Panc1 (cell line): ENCODE results near the gene GPR89B. TPM values are rescaled to one million over a fixed set of nuclear protein-coding genes. Genes with fewer than 3 reads are reported as not detected.
"Not testable (repeated sequence)": the region's sequence is repeated elsewhere in the genome, so short reads cannot be mapped to it uniquely, and the experiment has no call there.

Experiments
- ATAC-seq: fragments of 200-7000 bp; cut with Tn5 transposase; 2 replicates; pipeline ENCODE4 v1.9.1; 2020; ENCODE audit warnings: mild to moderate bottlenecking, moderate library complexity
- BruUV-seq: library from RNA; stranded (reverse); fragments of 400-500 nt; replicated peaks from 2 replicates; lab custom pipeline; 2021; lab: Mats Ljungman, UMichigan
- CTCF ChIA-PET: fragments of 300-600 bp; sonication (Branson Sonifier 250); formaldehyde crosslinking; loops from one replicate; lab custom pipeline; 2022; ENCODE audit warnings: antibody characterized with exemption; lab: Charles Lee
- POLR2A ChIA-PET: fragments of 300-600 bp; sonication (Branson Sonifier 250); formaldehyde crosslinking; loops from one replicate; lab custom pipeline; 2022; ENCODE audit warnings: antibody characterized with exemption; lab: Charles Lee
- DNase-seq: peaks from one replicate; pipeline ENCODE4 v3.0.0-alpha.2; 2010; ENCODE audit warnings: low read depth, low spot score
- H3K27ac ChIP-seq: 2 replicates; pipeline ENCODE4 v1.5.1; 2011; ENCODE audit warnings: mild to moderate bottlenecking, low read length, inconsistent platforms
- H3K27me3 ChIP-seq: fragments of 200-500 bp; sonication (Bioruptor generic); 2 replicates; pipeline ENCODE4 v1.6.0; 2014; ENCODE audit warnings: low read length, inconsistent platforms; ENCODE audit not compliant: control insufficient read depth, insufficient read depth
- H3K36me3 ChIP-seq: fragments of 200-500 bp; sonication (Bioruptor generic); 2 replicates; pipeline ENCODE4 v1.5.1; 2014; ENCODE audit warnings: inconsistent platforms, mild to moderate bottlenecking, low read length, moderate library complexity; ENCODE audit not compliant: control insufficient read depth, insufficient read depth
- H3K4me1 ChIP-seq: 2 replicates; pipeline ENCODE4 v1.5.1; 2011; ENCODE audit warnings: inconsistent platforms, mild to moderate bottlenecking, low read length, moderate library complexity; ENCODE audit not compliant: control insufficient read depth, insufficient read depth
- H3K4me3 ChIP-seq, 2 experiments: 2 replicates each; pipeline ENCODE4 v1.5.1; 2011 to 2012; ENCODE audit warnings: low read depth in 2 of 2, low read length in 2 of 2, mild to moderate bottlenecking in 2 of 2, inconsistent platforms in 1 of 2, moderate library complexity in 1 of 2
- H3K9me3 ChIP-seq: fragments of 200-500 bp; sonication (Bioruptor generic); 2 replicates; pipeline ENCODE4 v1.5.1; 2014; ENCODE audit warnings: low read depth, mild to moderate bottlenecking, inconsistent platforms, low read length, moderate library complexity; ENCODE audit not compliant: control insufficient read depth, insufficient read depth
- in situ Hi-C: cut with HindIII; loops from 2 replicates; pipeline ENCODE4 v1.10.0; 2016; ENCODE audit warnings: low sequenced_read_pairs, low pct_unique_long_range_greater_than_20kb
- intact Hi-C: fragments of 100-400 bp; cut with micrococcal nuclease; formaldehyde crosslinking; loops from one replicate; pipeline ENCODE4 v1.10.0; 2022; ENCODE audit not compliant: unreplicated experiment
- total RNA-seq: library from RNA; stranded (reverse); gene quantifications from one replicate; pipeline ENCODE4 v1.2.1, GENCODE V29; 2021; ENCODE audit not compliant: unreplicated experiment

GPR89B gene
- total RNA-seq, 1 experiment from 2014 or later, result 12.0 TPM

GRCh38 chr1:148024918-148025317, 96.7 kb downstream of the GPR89B start:
- H3K27me3 ChIP-seq, H3K36me3 ChIP-seq, DNase-seq, H3K4me1 ChIP-seq, POLR2A ChIA-PET, intact Hi-C loops, BruUV-seq, H3K9me3 ChIP-seq, H3K4me3 ChIP-seq, CTCF ChIA-PET, ATAC-seq, H3K27ac ChIP-seq, in situ Hi-C loops: not testable (repeated sequence)

DNA sequence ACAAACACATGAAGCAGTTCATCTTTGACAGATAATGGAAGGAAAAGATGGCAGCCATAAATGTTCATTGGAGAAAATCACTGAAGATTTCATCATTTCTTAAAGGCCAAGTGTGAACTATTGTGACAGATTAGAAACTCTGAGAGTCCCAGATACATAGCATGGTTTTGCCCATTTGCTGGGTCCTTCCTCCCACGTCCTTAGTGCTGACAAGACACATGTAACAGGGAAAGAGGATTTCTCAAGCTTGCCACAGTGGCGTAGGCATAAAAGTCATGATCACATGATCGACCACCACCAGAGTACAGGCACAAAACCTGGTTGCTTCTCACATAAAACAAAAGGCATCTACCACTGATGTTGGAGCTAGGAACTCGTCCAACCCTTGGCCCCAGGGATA, 98.8 kb downstream of the GPR89B start:
- H3K4me3 ChIP-seq, H3K36me3 ChIP-seq, DNase-seq, H3K4me1 ChIP-seq, H3K27ac ChIP-seq, POLR2A ChIA-PET, in situ Hi-C loops, H3K9me3 ChIP-seq, CTCF ChIA-PET, BruUV-seq, H3K27me3 ChIP-seq, intact Hi-C loops, ATAC-seq: not testable (repeated sequence)

- intact Hi-C loops, POLR2A ChIA-PET: not testable (repeated sequence)
Observed at GRCh38 chr1:148032247-148032646, 104.0 kb downstream of the GPR89B start.

DNA sequence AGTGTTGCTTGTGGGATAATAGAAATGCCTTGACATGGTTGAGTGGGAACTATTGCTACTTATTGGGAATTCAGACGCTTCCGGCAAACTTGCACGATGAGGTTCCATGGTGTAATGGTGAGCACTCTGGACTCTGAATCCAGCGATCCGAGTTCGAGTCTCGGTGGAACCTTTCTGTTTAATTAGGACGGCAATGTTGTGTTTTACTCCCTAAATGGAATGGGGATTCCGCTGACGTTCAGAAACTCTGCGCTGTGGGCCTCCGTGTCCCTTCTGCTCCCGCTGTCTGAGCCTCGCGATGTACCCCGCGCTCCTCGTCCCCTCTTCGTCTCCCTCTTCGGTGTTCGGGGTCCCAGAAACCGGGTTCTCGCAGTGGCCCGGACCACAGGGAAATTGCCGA, 104.5 kb downstream of the GPR89B start:
- H3K27me3 ChIP-seq, CTCF ChIA-PET, in situ Hi-C loops, H3K4me1 ChIP-seq, H3K27ac ChIP-seq, H3K4me3 ChIP-seq, POLR2A ChIA-PET, H3K36me3 ChIP-seq, DNase-seq, intact Hi-C loops, BruUV-seq, H3K9me3 ChIP-seq: not testable (repeated sequence)
- ATAC-seq, result peak; percentile 90

More at GRCh38 chr1:148032247-148032646, 104.0 kb downstream of the GPR89B start:
- H3K36me3 ChIP-seq, H3K27ac ChIP-seq, H3K9me3 ChIP-seq, BruUV-seq, H3K4me3 ChIP-seq, H3K27me3 ChIP-seq, DNase-seq, in situ Hi-C loops, CTCF ChIA-PET, ATAC-seq, H3K4me1 ChIP-seq: not testable (repeated sequence)

DNA sequence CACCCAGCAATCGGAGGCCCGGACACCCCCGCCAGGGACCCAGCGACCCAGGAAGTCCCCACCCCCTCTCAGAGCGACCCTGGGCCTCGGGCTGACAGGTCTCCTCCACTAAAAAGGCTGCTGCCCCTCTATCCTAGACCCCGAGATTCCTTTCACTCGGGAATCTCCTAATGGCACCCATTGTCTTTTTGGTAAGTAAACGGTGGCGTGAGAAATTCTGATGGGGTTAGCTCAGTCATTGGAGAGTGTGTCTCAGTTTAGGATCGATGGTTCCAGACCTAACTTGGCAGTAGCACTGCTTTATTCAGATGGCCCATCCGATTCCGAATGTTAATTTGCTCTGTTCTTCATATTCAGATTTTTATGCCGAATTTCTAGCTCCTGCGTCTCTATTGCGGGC, 104.9 kb downstream of the GPR89B start:
- BruUV-seq, in situ Hi-C loops, H3K9me3 ChIP-seq, H3K27me3 ChIP-seq, CTCF ChIA-PET, H3K4me3 ChIP-seq, intact Hi-C loops, H3K36me3 ChIP-seq, H3K4me1 ChIP-seq, H3K27ac ChIP-seq, POLR2A ChIA-PET, DNase-seq, ATAC-seq: not testable (repeated sequence)

DNA sequence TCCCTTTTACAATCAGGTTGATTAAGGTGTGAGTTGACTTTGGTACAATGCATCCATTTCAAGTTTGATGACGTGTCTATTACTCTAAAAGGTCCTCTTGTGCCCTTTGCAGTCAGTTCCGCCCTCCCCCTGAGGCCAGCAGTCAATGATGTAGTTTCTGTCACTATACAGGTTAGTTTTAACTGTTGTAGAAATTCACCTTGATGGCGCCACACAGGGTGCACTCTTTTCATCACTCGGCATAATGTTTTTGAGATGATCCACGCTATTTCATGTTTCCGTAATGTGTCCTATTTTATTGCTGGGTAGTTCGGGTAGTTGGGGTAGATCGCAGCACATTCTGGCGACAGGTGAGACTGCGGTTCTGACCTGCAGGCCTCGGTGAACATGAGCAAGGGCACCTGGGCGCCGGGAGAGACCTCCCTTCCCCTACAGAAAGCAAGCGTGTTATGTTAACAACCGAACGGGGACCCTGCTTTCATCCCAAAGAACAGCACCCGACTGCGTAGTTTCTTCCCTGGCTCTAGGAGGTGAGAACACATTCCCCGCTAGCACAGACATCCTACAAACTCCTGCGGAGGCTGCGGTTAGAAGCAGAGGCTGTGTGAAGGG, 109.7 kb downstream of the GPR89B start:
- H3K4me1 ChIP-seq, BruUV-seq, intact Hi-C loops, H3K36me3 ChIP-seq, H3K27me3 ChIP-seq, H3K9me3 ChIP-seq, CTCF ChIA-PET, in situ Hi-C loops, H3K27ac ChIP-seq, DNase-seq: not testable (repeated sequence)
- POLR2A ChIA-PET, result interaction anchor here (1.0 kb wide), 1 partner anchor 225 kb away, joined by 3 read pairs; no protein-coding TSS in a partner anchor
- peak; percentile 33; the same call in 1 of the 2 replicates for ATAC-seq
- peak overlapping the region; percentile 18 to 31 for H3K4me3 ChIP-seq
